ENCODE measurements around the gene SLC27A1. TPM values are rescaled to one million over a fixed set of nuclear protein-coding genes. Genes with fewer than 3 reads are reported as not detected.

The SLC27A1 gene
- polyA plus RNA-seq, 1 of the 3 experiments (the other 2 are of a cell fraction): 15.0 TPM

DNA sequence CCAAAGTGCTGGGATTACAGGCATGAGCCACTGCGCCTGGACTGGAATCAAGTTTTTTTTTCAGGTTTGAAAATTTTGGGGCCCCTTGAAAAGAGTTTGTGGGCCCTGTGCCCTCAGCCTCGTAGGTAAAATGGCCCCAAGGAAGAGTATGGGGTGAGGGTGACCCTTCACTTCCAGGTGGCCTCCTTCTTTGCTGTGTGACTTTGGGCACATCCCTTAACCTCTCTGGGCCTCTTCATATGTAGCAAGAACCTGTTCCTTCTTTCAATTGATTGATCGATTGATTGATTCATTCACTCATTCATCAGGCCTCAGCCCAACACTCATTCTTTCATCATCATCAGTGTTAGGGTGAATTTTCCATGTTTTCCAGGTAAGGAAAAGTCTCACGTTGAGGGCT lies 18.5 kb upstream of the SLC27A1 start (continued):
- TF ChIP-seq, protein P1, sequence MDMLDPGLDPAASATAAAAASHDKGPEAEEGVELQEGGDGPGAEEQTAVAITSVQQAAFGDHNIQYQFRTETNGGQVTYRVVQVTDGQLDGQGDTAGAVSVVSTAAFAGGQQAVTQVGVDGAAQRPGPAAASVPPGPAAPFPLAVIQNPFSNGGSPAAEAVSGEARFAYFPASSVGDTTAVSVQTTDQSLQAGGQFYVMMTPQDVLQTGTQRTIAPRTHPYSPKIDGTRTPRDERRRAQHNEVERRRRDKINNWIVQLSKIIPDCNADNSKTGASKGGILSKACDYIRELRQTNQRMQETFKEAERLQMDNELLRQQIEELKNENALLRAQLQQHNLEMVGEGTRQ (IDR thresholded peaks at IDR 0.05; ENCODE audit: borderline replicate concordance, low read depth, low read length): no peak

DNA sequence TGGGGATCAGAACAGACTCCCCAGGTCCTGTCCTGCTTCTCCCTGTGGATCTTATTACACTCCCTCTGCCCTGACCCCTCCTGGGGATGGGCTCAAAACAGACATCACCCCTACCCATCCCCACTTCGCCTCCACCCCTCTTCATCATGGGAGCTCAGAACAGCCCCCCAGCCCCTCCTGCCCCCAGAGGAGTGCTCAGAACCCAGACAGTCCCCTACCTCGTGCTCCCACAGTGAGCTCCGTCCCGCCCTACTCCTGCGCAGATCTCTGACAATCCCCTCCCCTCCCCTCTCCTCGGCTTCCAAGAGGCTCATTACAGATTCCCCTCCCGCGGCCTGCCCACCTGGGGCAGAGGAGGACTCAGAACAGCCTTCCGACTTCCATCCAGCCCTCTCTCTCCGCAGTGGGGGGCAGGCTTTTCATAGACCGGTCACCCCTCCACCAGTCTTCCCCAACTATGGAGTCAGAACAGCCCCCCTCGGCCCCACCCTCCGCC lies 15.7 kb upstream of the SLC27A1 start:
- Histone ChIP-seq H4K20me1 (ENCODE audit: insufficient read depth) (no peaks in the 10 kb centered on the region), H3K36me3 (replicated peaks in 1 of 2; ENCODE audit: control insufficient read depth in 1 of 2, insufficient read depth in 2 of 2, low read length in 1 of 2) (no peaks in the 10 kb centered on the region), H3F3A (replicated peaks; ENCODE audit: insufficient read depth) (no peaks in the 10 kb centered on the region), H3K4me3 (ENCODE audit: low read depth in 2 of 2, low read length in 1 of 2) (no peak overlapping the region), H3K9ac (no peak overlapping the region), H3K4me2 (no peak overlapping the region), H3K27ac (ENCODE audit: low read depth in 2 of 2, low read length in 1 of 2) (no peak overlapping the region), H3K79me2 (ENCODE audit: insufficient read depth) (no peaks in the 10 kb centered on the region), H3K9me3 (no peaks in the 10 kb centered on the region), H3K9me2 (no peaks in the 10 kb centered on the region), H2AFZ (ENCODE audit: low read depth) (no peak overlapping the region), H3K27me3 (ENCODE audit: insufficient read depth) (peaks cover 28% of the 10 kb centered on the region), H3K4me1 (ENCODE audit: control insufficient read depth in 1 of 2, insufficient read depth in 2 of 2, low read depth in 1 of 2, low read length in 1 of 2) (no peaks in the 10 kb centered on the region; a peak in 1 of 4 replicates)
- ChIA-PET POLR2A (no interaction called here), CTCF (interaction anchor here (0.9 to 1.5 kb wide), 11 partner anchors 11 to 404 kb away, joined by 3 to 14 read pairs (median 3); no protein-coding TSS in a partner anchor)
- WGBS (ENCODE audit: low lambda C conversion rate): 6% methylated on average over 11 of the region's 13 CpGs
- TF ChIP-seq ELF1 (IDR thresholded peaks at IDR 0.05) (no peak), SMC3 (IDR thresholded peaks at IDR 0.05; ENCODE audit: low read depth, low read length) (no peak), RXRA (IDR thresholded peaks at IDR 0.05; ENCODE audit: borderline replicate concordance, low read depth) (no peak), FOXM1 (IDR thresholded peaks at IDR 0.05; ENCODE audit: low read depth) (no peak), EZH2phosphoT487 (IDR thresholded peaks at IDR 0.05; ENCODE audit: borderline replicate concordance, low read depth) (no peak), IRF3 (IDR thresholded peaks at IDR 0.05; ENCODE audit: low read depth, low read length) (no peak), FOXJ3 (CRISPR knock-in tag; IDR thresholded peaks at IDR 0.05) (no peak), FOSL2 (IDR thresholded peaks at IDR 0.05; ENCODE audit: borderline replicate concordance, low read depth) (no peak), YY1 (IDR thresholded peaks at IDR 0.05; ENCODE audit: low read depth) (no peak)
- TF ChIP-seq, protein P2, sequence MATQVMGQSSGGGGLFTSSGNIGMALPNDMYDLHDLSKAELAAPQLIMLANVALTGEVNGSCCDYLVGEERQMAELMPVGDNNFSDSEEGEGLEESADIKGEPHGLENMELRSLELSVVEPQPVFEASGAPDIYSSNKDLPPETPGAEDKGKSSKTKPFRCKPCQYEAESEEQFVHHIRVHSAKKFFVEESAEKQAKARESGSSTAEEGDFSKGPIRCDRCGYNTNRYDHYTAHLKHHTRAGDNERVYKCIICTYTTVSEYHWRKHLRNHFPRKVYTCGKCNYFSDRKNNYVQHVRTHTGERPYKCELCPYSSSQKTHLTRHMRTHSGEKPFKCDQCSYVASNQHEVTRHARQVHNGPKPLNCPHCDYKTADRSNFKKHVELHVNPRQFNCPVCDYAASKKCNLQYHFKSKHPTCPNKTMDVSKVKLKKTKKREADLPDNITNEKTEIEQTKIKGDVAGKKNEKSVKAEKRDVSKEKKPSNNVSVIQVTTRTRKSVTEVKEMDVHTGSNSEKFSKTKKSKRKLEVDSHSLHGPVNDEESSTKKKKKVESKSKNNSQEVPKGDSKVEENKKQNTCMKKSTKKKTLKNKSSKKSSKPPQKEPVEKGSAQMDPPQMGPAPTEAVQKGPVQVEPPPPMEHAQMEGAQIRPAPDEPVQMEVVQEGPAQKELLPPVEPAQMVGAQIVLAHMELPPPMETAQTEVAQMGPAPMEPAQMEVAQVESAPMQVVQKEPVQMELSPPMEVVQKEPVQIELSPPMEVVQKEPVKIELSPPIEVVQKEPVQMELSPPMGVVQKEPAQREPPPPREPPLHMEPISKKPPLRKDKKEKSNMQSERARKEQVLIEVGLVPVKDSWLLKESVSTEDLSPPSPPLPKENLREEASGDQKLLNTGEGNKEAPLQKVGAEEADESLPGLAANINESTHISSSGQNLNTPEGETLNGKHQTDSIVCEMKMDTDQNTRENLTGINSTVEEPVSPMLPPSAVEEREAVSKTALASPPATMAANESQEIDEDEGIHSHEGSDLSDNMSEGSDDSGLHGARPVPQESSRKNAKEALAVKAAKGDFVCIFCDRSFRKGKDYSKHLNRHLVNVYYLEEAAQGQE (IDR thresholded peaks at IDR 0.05; ENCODE audit: low read depth, low read length): no peak
- TF ChIP-seq, protein P1 (IDR thresholded peaks at IDR 0.05; ENCODE audit: borderline replicate concordance, low read depth, low read length): no peak
- peak; percentile 52 for DNase-seq
